ENCODE measurements around the gene CD101. TPM values are rescaled to one million over a fixed set of nuclear protein-coding genes. Genes with fewer than 3 reads are reported as not detected.

CD101 gene
- total and polyA plus RNA-seq, 12 donors: 0.30 to 2.3 (median 1.1) TPM

DNA sequence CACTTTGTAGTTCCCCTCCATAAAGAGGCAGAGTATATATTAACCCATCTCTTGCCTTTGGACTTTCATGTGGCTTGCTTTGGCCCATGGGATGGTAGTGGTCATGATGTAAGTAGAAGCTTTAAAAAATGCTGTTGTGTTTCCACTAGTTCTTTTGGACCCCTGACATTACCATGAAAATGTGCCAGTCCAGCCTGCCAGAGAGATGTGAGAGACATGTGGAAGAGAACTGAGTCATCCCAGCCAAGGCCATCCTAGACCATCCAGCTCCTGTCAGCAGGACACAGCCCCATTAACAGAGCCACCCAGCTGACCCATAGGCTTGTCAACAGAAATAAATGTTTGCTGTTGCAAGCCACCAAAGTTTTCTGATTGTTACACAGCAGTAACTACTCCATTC lies 3.9 kb upstream of the CD101 start:
- H3K36me3 ChIP-seq: no peaks in the 10 kb centered on the region
- H3K27ac ChIP-seq: no peak overlapping the region
- no peak for ATAC-seq
- no peak overlapping the region for H3K4me3 ChIP-seq
- no peaks in the 10 kb centered on the region for H3K27me3 ChIP-seq
- DNase-seq: no peak
- peaks cover 0 to 31% (median 0%) of the 10 kb centered on the region in 9 donors for H3K4me1 ChIP-seq
- no peaks in the 10 kb centered on the region for H3K9me3 ChIP-seq
- intact Hi-C loops (cut with DNase I): no loop called here
- TF ChIP-seq, protein P1, sequence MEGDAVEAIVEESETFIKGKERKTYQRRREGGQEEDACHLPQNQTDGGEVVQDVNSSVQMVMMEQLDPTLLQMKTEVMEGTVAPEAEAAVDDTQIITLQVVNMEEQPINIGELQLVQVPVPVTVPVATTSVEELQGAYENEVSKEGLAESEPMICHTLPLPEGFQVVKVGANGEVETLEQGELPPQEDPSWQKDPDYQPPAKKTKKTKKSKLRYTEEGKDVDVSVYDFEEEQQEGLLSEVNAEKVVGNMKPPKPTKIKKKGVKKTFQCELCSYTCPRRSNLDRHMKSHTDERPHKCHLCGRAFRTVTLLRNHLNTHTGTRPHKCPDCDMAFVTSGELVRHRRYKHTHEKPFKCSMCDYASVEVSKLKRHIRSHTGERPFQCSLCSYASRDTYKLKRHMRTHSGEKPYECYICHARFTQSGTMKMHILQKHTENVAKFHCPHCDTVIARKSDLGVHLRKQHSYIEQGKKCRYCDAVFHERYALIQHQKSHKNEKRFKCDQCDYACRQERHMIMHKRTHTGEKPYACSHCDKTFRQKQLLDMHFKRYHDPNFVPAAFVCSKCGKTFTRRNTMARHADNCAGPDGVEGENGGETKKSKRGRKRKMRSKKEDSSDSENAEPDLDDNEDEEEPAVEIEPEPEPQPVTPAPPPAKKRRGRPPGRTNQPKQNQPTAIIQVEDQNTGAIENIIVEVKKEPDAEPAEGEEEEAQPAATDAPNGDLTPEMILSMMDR (IDR thresholded peaks at IDR 0.05): no peak

DNA sequence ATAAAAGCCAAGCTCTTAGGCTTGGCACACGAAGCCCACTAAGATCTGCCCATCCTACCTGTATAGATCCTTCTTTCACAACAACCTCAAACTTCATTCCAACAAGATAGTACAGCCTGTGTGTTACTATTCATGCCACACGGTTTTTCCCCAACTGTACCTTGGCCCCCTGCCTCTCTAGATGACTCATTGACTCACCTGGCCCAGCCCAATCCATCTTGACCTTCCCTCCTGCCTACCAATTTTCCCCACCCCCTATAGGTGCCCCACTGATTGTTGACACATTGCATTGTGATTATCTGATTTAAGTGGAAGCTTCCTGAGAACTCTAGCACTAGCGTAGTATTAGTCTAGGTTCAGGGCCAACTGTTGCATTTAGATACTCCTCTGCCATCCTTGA lies 2.0 kb upstream of the CD101 start:
- DNase-seq: no peak
- no peak overlapping the region for H3K27ac ChIP-seq
- H3K4me3 ChIP-seq: no peak overlapping the region
- TF ChIP-seq, protein P1 (IDR thresholded peaks at IDR 0.05): no peak
- intact Hi-C loops (cut with DNase I): no loop called here
- 82 to 83% methylated on average over 3 of the region's 3 CpGs for WGBS, 2 donors
- H3K36me3 ChIP-seq: no peaks in the 10 kb centered on the region
- peaks cover 0 to 51% (median 0%) of the 10 kb centered on the region in 9 donors for H3K4me1 ChIP-seq
- no peaks in the 10 kb centered on the region for H3K27me3 ChIP-seq
- no peak for ATAC-seq
- H3K9me3 ChIP-seq: no peaks in the 10 kb centered on the region

DNA sequence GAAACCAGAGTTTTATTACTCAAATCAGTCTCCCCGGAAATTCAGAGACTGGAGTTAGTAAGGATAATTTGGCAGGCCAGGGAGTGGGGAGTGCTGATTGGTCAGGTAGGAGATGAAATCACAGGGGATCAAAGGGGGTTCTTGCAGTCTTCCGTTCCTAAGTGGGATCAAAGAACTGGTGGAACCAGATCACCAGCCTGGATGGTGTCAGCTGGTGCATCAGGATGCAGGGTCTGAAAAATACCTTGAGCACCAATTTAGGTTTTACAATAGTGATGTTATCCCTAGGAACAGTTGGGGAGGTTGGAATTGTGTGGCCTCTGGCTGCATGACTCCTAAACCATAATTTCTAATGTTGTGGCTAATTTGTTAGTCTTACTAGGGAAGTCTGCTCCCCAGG lies 1.4 kb upstream of the CD101 start:
- no peak for DNase-seq
- WGBS, 2 donors: 90 to 92% methylated on average over 2 of the region's 2 CpGs
- Histone ChIP-seq H3K9me3 (no peaks in the 10 kb centered on the region), H3K36me3 (no peaks in the 10 kb centered on the region), H3K27me3 (no peaks in the 10 kb centered on the region), H3K4me1 (peaks cover 0 to 56% (median 0%) of the 10 kb centered on the region in 9 donors), H3K4me3 (no peak overlapping the region), H3K27ac (no peak overlapping the region)
- no peak for ATAC-seq
- intact Hi-C loops (cut with DNase I): no loop called here
- TF ChIP-seq, protein P1 (IDR thresholded peaks at IDR 0.05): no peak

DNA sequence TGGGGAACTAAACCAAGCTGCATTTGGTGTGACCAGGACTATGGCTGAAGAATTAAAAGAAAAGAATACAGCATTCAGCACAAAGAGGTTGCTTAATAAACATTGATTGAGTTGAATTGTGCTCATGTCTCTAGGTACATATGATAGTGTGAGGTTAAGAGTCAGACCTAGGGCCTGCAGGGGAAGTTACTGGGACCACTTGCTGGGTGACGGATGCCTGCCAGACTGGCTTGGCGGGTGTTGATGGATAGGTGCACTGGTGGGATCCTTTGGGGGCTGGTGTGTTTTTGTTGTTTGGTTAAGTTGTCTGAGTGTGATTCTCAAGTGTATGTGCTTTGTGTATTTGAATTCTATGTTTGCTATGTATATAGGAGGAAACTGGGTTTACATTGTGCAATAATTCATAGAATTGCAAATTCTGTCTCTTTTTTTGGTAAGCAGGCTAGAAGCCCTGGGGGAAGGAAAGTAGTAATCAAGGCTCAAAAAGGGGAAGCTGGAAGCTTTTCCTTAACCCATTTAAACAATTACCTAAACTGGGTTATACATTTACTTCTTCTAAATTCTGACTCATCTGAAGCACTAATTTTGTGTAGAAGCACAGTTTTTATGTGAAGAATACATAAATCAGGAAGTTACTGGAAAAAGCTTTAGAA lies 1.8 kb downstream of the CD101 start:
- DNase-seq (no peak), ATAC-seq (peak in 3 of 8 donors; percentile 33 to 47 (median 42))
- H3K27me3 ChIP-seq: no peaks in the 10 kb centered on the region
- 93 to 97% methylated on average over 2 of the region's 2 CpGs for WGBS, 2 donors
- H3K9me3 ChIP-seq: no peaks in the 10 kb centered on the region
- TF ChIP-seq, protein P1 (IDR thresholded peaks at IDR 0.05): no peak
- intact Hi-C loops (cut with DNase I): no loop called here
- H3K27ac ChIP-seq: peak overlapping the region in 1 of 10 donors; percentile 64
- H3K4me1 ChIP-seq: peaks cover 0 to 69% (median 0%) of the 10 kb centered on the region in 9 donors
- H3K4me3 ChIP-seq: no peak overlapping the region
- no peaks in the 10 kb centered on the region for H3K36me3 ChIP-seq

Data from heart right ventricle (tissue), 16 donors.